HCEC 1CT (cell line): Measurements from ENCODE around the gene ZNF19.

Experiments
- DNase-seq: peaks from one replicate; pipeline ENCODE4 v3.0.0-alpha.2; 2017

Gene ZNF19

DNA sequence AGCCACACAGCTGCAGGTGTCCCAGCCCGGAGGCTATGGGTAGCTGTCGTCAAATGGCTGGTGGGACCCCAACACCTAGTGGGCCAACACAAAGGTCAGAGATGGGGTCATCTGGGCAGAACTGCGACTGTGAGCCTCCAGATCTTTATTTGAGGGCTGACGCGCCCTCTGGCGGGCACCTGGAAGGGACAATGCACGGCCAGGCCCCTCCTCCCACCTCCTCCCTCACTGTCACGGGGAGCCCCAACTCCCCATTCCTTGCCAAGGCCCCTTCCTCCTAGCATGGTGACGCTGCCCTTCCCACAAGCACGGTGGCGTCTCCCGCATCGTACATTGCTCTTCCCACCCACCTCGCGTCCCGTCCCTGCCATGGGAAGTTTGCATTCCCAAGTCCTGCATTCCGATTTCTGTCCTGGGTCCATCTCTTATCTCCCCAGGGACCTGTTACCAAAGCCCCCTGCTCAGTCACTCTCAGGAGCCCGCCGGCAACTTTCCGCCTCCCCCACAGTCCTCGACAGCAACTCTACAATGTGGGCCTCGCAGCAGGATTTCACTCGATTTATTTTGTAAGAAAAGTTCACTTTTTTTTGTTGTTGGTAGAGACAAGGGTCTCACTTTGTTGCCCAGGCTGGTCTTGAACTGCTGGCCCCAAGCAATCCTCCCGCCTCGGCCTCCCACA is 48.3 kb downstream of the ZNF19 start:
- no peak for DNase-seq

DNA sequence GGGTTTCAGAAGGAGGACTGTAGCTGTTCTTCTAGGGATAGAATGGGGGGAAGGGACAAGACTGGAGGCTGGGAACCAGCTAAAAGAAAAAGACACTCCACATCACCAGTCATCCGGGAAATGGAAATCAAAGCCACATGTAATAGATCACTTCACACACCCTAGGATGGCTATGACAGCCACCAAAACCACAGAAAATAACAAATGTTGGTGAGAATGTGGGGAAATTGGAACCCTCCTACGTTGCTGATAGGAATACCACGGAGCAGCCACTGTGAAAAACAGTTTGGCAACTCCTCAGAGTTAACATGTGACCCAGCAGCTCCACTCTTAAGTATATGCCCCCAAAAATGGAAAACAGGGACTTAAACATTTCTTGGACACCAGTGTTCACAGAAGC is 49.6 kb downstream of the ZNF19 start:
- DNase-seq = no peak

- DNase-seq = no peak
Observed at GRCh38 chr16:71436473-71436872, 52.7 kb downstream of the ZNF19 start.

DNA sequence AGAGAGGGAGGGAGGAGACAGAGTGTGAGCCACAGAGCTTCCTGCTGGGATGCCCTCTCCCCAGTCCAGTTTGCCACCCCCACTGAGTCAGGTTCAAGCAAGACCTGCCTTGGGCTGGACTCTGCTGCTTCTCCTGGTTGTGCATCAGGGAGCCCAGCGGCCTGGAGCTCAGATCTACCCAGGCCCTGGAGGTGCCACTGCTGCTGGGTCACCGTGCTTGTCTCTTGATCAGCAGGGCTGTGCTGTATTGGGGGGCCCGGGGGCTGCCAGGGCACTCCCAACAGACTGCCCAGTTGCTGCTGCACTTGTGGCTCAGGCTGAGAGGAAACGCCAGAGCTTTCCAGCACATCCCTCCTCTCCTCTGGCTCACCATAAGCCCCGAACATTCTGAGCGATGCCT is 56.2 kb downstream of the ZNF19 start:
- DNase-seq = no peak

GRCh38 chr16:71431991-71432390 is 57.1 kb downstream of the ZNF19 start:
- no peak for DNase-seq

GRCh38 chr16:71431176-71431575 is 57.9 kb downstream of the ZNF19 start:
- no peak for DNase-seq

GRCh38 chr16:71430744-71431143 is 58.4 kb downstream of the ZNF19 start:
- DNase-seq = no peak

- DNase-seq = no peak
Observed at GRCh38 chr16:71429581-71429980, 59.5 kb downstream of the ZNF19 start.

GRCh38 chr16:71428883-71429282 is 60.2 kb downstream of the ZNF19 start:
- DNase-seq = no peak

- DNase-seq = no peak
Observed at GRCh38 chr16:71428385-71428784, 60.7 kb downstream of the ZNF19 start.

- DNase-seq = no peak
Observed at GRCh38 chr16:71426880-71427615, 62.1 kb downstream of the ZNF19 start.

DNA sequence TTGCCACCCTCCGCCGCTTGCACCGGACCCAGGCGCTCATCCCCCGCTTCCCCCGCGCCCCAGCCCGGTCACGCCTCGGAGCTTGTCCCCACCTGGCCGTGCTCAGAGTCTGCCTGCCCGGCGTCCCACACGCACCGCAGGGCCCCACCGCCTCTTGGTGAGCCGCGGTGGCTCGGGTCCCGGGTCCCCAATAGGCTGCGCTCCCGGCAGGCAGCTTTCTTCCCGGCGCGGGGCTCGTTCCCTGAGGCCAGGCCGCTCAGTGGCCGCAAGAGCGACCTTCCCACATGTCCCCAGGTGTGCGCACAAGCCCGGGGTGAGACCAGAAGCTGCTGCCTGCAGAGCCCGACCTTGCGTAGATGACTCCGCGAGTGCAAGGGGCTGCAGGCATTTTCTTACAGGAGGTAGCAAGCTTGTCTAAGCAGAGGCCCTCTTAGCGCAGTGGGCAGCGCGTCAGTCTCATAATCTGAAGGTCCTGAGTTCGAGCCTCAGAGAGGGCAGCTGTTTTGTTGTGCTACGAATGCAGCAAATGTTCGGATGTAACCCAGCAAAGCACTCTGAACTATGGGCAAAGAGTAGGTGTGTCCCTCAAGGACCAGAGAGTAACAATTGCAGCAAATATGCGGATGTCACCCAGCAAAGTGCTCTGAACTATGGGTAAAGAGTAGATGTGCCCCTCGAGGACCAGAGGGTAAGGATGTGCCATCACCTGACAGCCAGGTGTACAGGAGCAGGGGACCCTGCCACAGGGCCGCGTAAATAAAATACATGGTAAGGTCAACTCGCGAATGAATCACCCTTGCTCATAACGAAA is 62.9 kb downstream of the ZNF19 start:
- peak; percentile 38 for DNase-seq

GRCh38 chr16:71425746-71426068 is 63.4 kb downstream of the ZNF19 start:
- no peak for DNase-seq

GRCh38 chr16:71424626-71425025 is 64.5 kb downstream of the ZNF19 start:
- DNase-seq = no peak

GRCh38 chr16:71423865-71424264 is 65.3 kb downstream of the ZNF19 start:
- DNase-seq = no peak
